GM23248 (cell line): ENCODE results near the gene DDC. TPM values are rescaled to one million over a fixed set of nuclear protein-coding genes. Genes with fewer than 3 reads are reported as not detected.

ENCODE experiments used
- DNase-seq: peaks from one replicate; pipeline ENCODE4 v3.0.0-alpha.2; 2015
- H2AFZ ChIP-seq: fragments of 200-600 bp; sonication (generic); 2 replicates; pipeline ENCODE4 v1.6.1; 2016; ENCODE audit warnings: antibody characterized with exemption
- H3F3A ChIP-seq: fragments of 200-600 bp; sonication (generic); 2 replicates; pipeline ENCODE4 v1.6.1; 2016; ENCODE audit warnings: mild to moderate bottlenecking, antibody characterized with exemption, mixed run types; ENCODE audit not compliant: insufficient read depth
- H3K27ac ChIP-seq: fragments of 200-600 bp; sonication (generic); 2 replicates; pipeline ENCODE4 v1.5.1; 2016; ENCODE audit warnings: mild to moderate bottlenecking
- H3K27me3 ChIP-seq: fragments of 200-600 bp; sonication (generic); replicated peaks from 2 replicates; pipeline ENCODE4 v1.6.1; 2016; ENCODE audit warnings: mild to moderate bottlenecking; ENCODE audit not compliant: insufficient read depth
- H3K36me3 ChIP-seq: fragments of 200-600 bp; sonication (generic); 2 replicates; pipeline ENCODE4 v1.6.1; 2016; ENCODE audit warnings: low read depth, mild to moderate bottlenecking
- H3K4me1 ChIP-seq: fragments of 200-600 bp; sonication (generic); 2 replicates; pipeline ENCODE4 v1.6.1; 2016; ENCODE audit warnings: mild to moderate bottlenecking; ENCODE audit not compliant: insufficient read depth
- H3K4me2 ChIP-seq: fragments of 200-600 bp; sonication (generic); one replicate; pipeline ENCODE4 v1.6.1; 2016; ENCODE audit warnings: mild to moderate bottlenecking; ENCODE audit not compliant: unreplicated experiment
- H3K4me3 ChIP-seq: fragments of 200-600 bp; sonication (generic); 2 replicates; pipeline ENCODE4 v1.5.1; 2016; ENCODE audit warnings: mild to moderate bottlenecking
- H3K79me2 ChIP-seq: fragments of 200-600 bp; sonication (generic); 2 replicates; pipeline ENCODE4 v1.6.1; 2016; ENCODE audit warnings: mild to moderate bottlenecking; ENCODE audit not compliant: insufficient read depth
- H3K9ac ChIP-seq: fragments of 200-600 bp; sonication (generic); 2 replicates; pipeline ENCODE4 v1.6.1; 2016; ENCODE audit warnings: mild to moderate bottlenecking
- H3K9me2 ChIP-seq: fragments of 200-600 bp; sonication (generic); 2 replicates; pipeline ENCODE4 v1.6.1; 2016; ENCODE audit warnings: mixed run types, mild to moderate bottlenecking, moderate library complexity; ENCODE audit not compliant: insufficient read depth
- H3K9me3 ChIP-seq: fragments of 200-600 bp; sonication (generic); one replicate; pipeline ENCODE4 v1.6.1; 2017; ENCODE audit warnings: low read depth
- H4K20me1 ChIP-seq: fragments of 200-600 bp; sonication (generic); 2 replicates; pipeline ENCODE4 v1.6.0; 2016; ENCODE audit not compliant: insufficient read depth
- EZH2 ChIP-seq: fragments of 200-600 bp; sonication (generic); IDR thresholded peaks from 2 replicates; pipeline ENCODE4 v1.6.1; 2018; ENCODE audit warnings: antibody characterized with exemption, mild to moderate bottlenecking; ENCODE audit not compliant: insufficient read depth, poor library complexity, severe bottlenecking
- EZH2phosphoT487 ChIP-seq: fragments of 200-600 bp; sonication (generic); IDR thresholded peaks from 2 replicates; pipeline ENCODE4 v1.6.1; 2018; ENCODE audit warnings: antibody characterized with exemption, moderate library complexity, mild to moderate bottlenecking, low read depth; ENCODE audit not compliant: insufficient read depth
- WGBS, 2 experiments: methylation state at CpG; one replicate each; pipeline ENCODE4 v1.1.6; 2015 to 2017; ENCODE audit warnings: low lambda C conversion rate in 2 of 2, low coverage in 1 of 2; ENCODE audit errors: missing lambda C conversion rate in 2 of 2; 5-methylcytosine and 5-hydroxymethylcytosine counted together
- in situ Hi-C: fragments of 300-500 bp; cut with MboI; formaldehyde crosslinking; loops from 2 replicates; pipeline ENCODE4 v1.15.0; 2020
- polyA plus RNA-seq: library from polyadenylated mRNA; unstranded; fragments of >200 nt; fragmentation: Nextera tagmentation; extraction: Ambion mirVana; gene quantifications from 2 replicates; pipeline ENCODE4 v1.2.1, GENCODE V29; 2016
- total RNA-seq: library from RNA; depleted of rRNA; stranded (reverse); fragments of >200 nt; shearing (Covaris generic); gene quantifications from 2 replicates; pipeline ENCODE4 v1.2.3, GENCODE V29; 2014

DDC gene
- total and polyA plus RNA-seq, 2 experiments from 2014 or later: not detected

DNA sequence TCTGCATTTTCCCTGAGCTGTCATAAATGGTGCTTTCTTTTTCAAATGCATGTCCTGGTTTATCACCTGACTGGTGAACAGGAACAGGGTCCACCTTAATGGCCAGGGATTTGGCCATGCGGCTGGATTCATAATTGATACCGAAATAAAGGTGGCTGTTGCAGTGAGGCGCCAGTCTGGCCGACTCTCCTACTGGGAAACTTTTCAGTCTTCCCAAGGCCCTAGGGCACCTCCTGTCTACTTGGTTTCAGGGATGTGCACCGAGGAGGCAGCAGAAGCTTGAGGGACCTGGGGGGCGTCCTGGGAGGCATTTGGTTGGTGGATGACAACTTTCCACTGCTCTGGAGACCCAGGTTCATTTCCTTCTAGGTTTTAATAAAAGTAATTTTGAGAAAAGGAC, 68.6 kb downstream of the DDC start:
- Histone ChIP-seq H3K9me3 (no peaks in the 10 kb centered on the region), H3K4me2 (peak overlapping the region; percentile 18), H3K4me3 (no peak overlapping the region), H3K36me3 (no peaks in the 10 kb centered on the region), H3K27ac (no peak overlapping the region), H4K20me1 (no peaks in the 10 kb centered on the region), H3K4me1 (peaks cover 18% of the 10 kb centered on the region), H3F3A (peaks cover 10% of the 10 kb centered on the region; the same call in 1 of the 2 replicates), H2AFZ (0 out of 2 replicates have a peak overlapping the region, but pooled peaks have one; percentile 3), H3K9ac (no peak overlapping the region), H3K79me2 (no peaks in the 10 kb centered on the region), H3K27me3 (no peaks in the 10 kb centered on the region), H3K9me2 (no peaks in the 10 kb centered on the region)
- in situ Hi-C loops: no loop called here
- 91 to 95% methylated on average over 6 of the region's 6 CpGs for WGBS, 2 experiments
- DNase-seq: no peak
- TF ChIP-seq EZH2 (no peak), EZH2phosphoT487 (no peak)

DNA sequence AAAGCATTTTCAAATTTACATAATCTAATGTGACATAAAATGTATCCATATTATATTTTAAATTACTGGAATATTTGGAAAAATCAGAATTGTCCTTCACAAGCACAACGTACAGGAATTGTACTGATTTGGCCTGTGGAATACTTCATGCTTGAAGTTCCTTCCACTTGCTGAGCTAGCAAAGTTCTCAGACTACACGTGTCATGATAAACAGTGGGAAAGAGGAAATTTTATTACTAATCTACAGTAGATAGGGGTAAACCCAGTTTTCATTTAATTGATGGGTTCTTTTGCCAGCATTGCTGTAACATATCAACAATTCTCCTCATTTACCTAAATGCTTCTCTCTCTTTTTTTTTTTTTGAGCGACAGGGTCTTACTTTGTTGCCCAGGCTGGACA, 69.5 kb downstream of the DDC start:
- in situ Hi-C loops: no loop called here
- Histone ChIP-seq H3K79me2 (no peaks in the 10 kb centered on the region), H3K27me3 (no peaks in the 10 kb centered on the region), H3K4me2 (no peak overlapping the region), H3K4me1 (peaks cover 18% of the 10 kb centered on the region), H3K9ac (no peak overlapping the region), H3K9me2 (no peaks in the 10 kb centered on the region), H3F3A (peaks cover 10% of the 10 kb centered on the region; the same call in 1 of the 2 replicates), H3K27ac (no peak overlapping the region), H4K20me1 (no peaks in the 10 kb centered on the region), H2AFZ (no peak overlapping the region), H3K9me3 (no peaks in the 10 kb centered on the region), H3K4me3 (no peak overlapping the region), H3K36me3 (no peaks in the 10 kb centered on the region)
- WGBS, 2 experiments: 84 to 89% methylated on average over 3 of the region's 3 CpGs
- no peak for DNase-seq
- TF ChIP-seq EZH2 (no peak), EZH2phosphoT487 (no peak)

DNA sequence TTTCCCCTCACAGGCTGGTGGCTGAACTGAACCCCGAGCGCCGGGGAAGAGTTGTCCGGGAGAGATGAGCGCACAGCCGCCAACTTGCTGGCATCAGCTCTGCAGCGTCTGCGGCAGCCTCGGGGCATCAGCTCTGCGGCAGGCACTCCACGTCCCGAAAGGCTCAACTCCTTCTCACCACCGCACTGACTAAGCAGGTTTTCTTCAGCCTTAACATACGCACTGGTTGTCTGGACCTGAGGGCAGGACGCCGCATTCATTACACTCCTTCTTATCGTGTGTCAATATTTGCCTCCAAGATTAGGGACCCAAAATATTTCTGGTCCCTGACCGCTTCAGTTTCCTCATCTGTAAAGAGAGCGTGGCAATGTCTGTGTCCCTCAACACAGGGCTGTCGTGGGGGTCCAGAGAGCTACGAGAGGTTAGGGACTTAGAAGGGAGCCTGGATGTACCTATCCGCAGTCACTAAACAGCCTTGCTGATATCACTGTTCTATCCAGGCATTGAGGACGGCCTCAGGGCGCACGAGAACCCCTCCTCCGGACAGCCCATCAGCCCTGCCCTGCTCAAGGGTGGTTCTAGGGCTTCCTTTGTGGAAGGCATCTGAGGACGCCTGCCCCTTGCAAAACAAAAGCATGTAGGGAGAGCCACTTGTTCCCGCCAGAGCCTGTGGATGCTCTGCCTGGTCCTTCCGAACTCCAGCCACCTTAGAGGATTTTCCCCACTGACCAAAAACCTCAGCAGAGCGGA, 72.3 kb downstream of the DDC start:
- Histone ChIP-seq H3K36me3 (no peaks in the 10 kb centered on the region), H4K20me1 (no peaks in the 10 kb centered on the region), H3K4me3 (no peak overlapping the region), H3K79me2 (no peaks in the 10 kb centered on the region), H2AFZ (no peak overlapping the region), H3K27me3 (no peaks in the 10 kb centered on the region), H3K4me1 (peaks cover 18% of the 10 kb centered on the region), H3F3A (peaks cover 7% of the 10 kb centered on the region; the same call in 1 of the 2 replicates), H3K9me3 (no peaks in the 10 kb centered on the region), H3K9ac (no peak overlapping the region), H3K4me2 (no peak overlapping the region), H3K27ac (no peak overlapping the region), H3K9me2 (no peaks in the 10 kb centered on the region)
- DNase-seq: no peak
- TF ChIP-seq EZH2phosphoT487 (no peak), EZH2 (no peak)
- in situ Hi-C loops: no loop called here
- 90% methylated on average over 30 of the region's 30 CpGs for WGBS, 2 experiments

DNA sequence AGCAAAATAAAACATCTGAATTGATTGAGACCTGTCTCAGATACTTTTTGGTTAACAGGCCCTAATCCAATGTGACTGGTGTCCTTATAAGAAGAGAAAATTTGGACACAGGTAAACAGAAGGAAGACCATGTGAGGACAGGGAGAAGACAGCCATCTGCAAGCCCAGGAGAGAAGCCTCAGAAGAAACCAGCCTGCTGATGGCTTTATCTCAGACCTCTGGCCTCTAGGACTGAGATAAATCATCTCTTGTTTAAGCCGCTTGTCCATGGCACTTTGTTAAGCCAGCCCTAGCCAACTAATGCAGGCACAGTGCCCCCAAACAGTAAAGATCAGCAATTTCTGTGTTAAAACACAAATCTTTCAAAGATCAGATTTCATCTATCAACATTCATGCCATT, 73.3 kb downstream of the DDC start:
- no peaks in the 10 kb centered on the region for H3K79me2 ChIP-seq
- no peaks in the 10 kb centered on the region for H3K36me3 ChIP-seq
- TF ChIP-seq EZH2phosphoT487: no peak
- no peaks in the 10 kb centered on the region for H3F3A ChIP-seq
- no peak overlapping the region for H3K4me3 ChIP-seq
- H3K9me2 ChIP-seq: no peaks in the 10 kb centered on the region
- H4K20me1 ChIP-seq: no peaks in the 10 kb centered on the region
- H3K9ac ChIP-seq: no peak overlapping the region
- H2AFZ ChIP-seq: no peak overlapping the region
- no peak overlapping the region for H3K27ac ChIP-seq
- no peaks in the 10 kb centered on the region for H3K27me3 ChIP-seq
- H3K4me1 ChIP-seq: peaks cover 8% of the 10 kb centered on the region
- in situ Hi-C loops: no loop called here
- H3K4me2 ChIP-seq: no peak overlapping the region
- DNase-seq: no peak
- WGBS, 2 experiments: 86 to 88% methylated on average over 1 of the region's 1 CpG
- no peaks in the 10 kb centered on the region for H3K9me3 ChIP-seq

DNA sequence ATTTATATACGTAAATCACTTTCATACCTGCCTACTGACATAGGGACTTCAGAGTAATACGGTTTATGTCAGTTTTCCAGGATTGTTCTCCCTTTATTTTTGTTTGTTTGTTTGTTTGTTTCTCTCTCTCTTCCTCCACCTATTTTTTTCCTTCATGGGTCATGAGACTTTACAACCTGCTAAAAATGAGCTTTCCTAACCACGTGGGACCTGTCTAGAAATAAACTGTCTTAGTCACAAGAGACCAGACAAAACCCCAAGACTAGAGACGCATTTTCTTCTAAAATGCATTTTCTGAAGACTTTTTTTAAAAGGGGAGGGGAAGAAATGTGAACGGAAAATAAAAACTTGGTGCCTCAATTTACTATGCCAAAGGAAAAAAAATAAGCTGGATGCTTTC, 74.0 kb downstream of the DDC start:
- Histone ChIP-seq H2AFZ (no peak overlapping the region), H3K36me3 (no peaks in the 10 kb centered on the region), H3F3A (no peaks in the 10 kb centered on the region), H3K27me3 (no peaks in the 10 kb centered on the region), H3K4me1 (0 out of 2 replicates have a peak, but pooled peaks cover under 1% of the 10 kb centered on the region), H3K4me3 (no peak overlapping the region), H4K20me1 (no peaks in the 10 kb centered on the region), H3K9me2 (no peaks in the 10 kb centered on the region), H3K9me3 (no peaks in the 10 kb centered on the region), H3K27ac (no peak overlapping the region), H3K79me2 (no peaks in the 10 kb centered on the region), H3K4me2 (no peak overlapping the region), H3K9ac (no peak overlapping the region)
- in situ Hi-C loops: no loop called here
- no peak for DNase-seq
- TF ChIP-seq EZH2: no peak
- no peak for TF ChIP-seq EZH2phosphoT487
- 36 to 40% methylated on average over 5 of the region's 5 CpGs for WGBS, 2 experiments
